ENCODE results near the gene SMIM27. TPM values are rescaled to one million over a fixed set of nuclear protein-coding genes. Genes with fewer than 3 reads are reported as not detected.

The SMIM27 gene
- total and polyA plus RNA-seq, 2 of the 4 experiments (the other 2 are of a cell fraction): 1.1 to 3.4 TPM

GRCh38 chr9:32524892-32525708, 27.0 kb upstream of the SMIM27 start:
- Histone ChIP-seq H3K27me3 (ENCODE audit: control insufficient read depth, insufficient read depth, low read length) (no peaks in the 10 kb centered on the region), H4K8ac (ENCODE audit: low read depth in 2 of 2, low read length in 2 of 2) (peak overlapping the region; percentile 31 to 69; a peak in 2 of 4 replicates), H3K18ac (ENCODE audit: low read depth, low read length) (no peak overlapping the region), H4K91ac (ENCODE audit: insufficient read depth, low read depth, low read length) (0 out of 2 replicates have a peak overlapping the region, but pooled peaks have one; percentile 8), H2AFZ (replicated peaks; ENCODE audit: low read length, poor library complexity) (peak overlapping the region; percentile 60), H3K14ac (replicated peaks; ENCODE audit: low read depth, low read length) (peak overlapping the region; percentile 75), H3K4ac (ENCODE audit: low read depth, low read length) (peak overlapping the region; percentile 4), H3K9me1 (ENCODE audit: insufficient read depth, low read length) (no peaks in the 10 kb centered on the region), H2BK5ac (ENCODE audit: low read depth, low read length, poor library complexity, severe bottlenecking) (peak overlapping the region; percentile 81), H2AK9ac (replicated peaks; ENCODE audit: low read depth, low read length, poor library complexity) (peak overlapping the region; percentile 52), H3K36me3 (ENCODE audit: control insufficient read depth, insufficient read depth, low read length) (no peaks in the 10 kb centered on the region), H2BK20ac (ENCODE audit: low read depth, low read length) (no peak overlapping the region), H3K27ac (ENCODE audit: insufficient read depth, low read length) (peak overlapping the region; percentile 91), H3K9me3 (ENCODE audit: control insufficient read depth, insufficient read depth, low read length) (no peaks in the 10 kb centered on the region), H4K20me1 (ENCODE audit: insufficient read depth, low read length) (no peaks in the 10 kb centered on the region), H2AK5ac (ENCODE audit: low read depth, low read length) (peak overlapping the region; percentile 10; the same call in 1 of the 2 replicates), H3K4me1 (ENCODE audit: control insufficient read depth, insufficient read depth, low read length) (peaks cover 3% of the 10 kb centered on the region), H3K56ac (ENCODE audit: extremely low read depth, insufficient read depth, low read length) (peak overlapping the region; percentile 82; the same call in 1 of the 2 replicates), H3K4me2 (ENCODE audit: low read depth, low read length) (peak overlapping the region; percentile 90), H4K5ac (ENCODE audit: low read depth, low read length) (peak overlapping the region; percentile 42), H2BK15ac (ENCODE audit: low read depth, low read length) (no peak overlapping the region), H3K23ac (ENCODE audit: low read depth, low read length) (peak overlapping the region; percentile 81; the same call in 1 of the 2 replicates), H2BK120ac (ENCODE audit: low read depth, low read length) (0 out of 2 replicates have a peak overlapping the region, but pooled peaks have one; percentile 3), H3K9ac (ENCODE audit: low read depth, low read length) (peak overlapping the region; percentile 92), H3K4me3 (ENCODE audit: insufficient read depth, low read depth, low read length) (peak overlapping the region; percentile 86), H3K79me1 (ENCODE audit: low read depth in 1 of 2, low read length in 2 of 2) (peaks cover 31 to 32% of the 10 kb centered on the region in 2 experiments)
- ChIA-PET POLR2A (ENCODE audit: unreplicated experiment) (interaction anchor here (1.2 kb wide), 1 partner anchor 9 kb away, joined by 3 read pairs; no protein-coding TSS in a partner anchor), CTCF (interaction anchor here (1.3 kb wide), 1 partner anchor 146 kb away, joined by 4 read pairs; no protein-coding TSS in a partner anchor)
- intact Hi-C loops (cut with micrococcal nuclease): no loop called here
- BruUV-seq (replicated peaks): TSS peak; percentile 59
- peak; percentile 33 for ATAC-seq (ENCODE audit: low read depth)
- peak; percentile 17 for DNase-seq
- dilution Hi-C loops (cut with HindIII; ENCODE audit: low sequenced_read_pairs, unreplicated experiment): no loop called here
- 45% methylated on average over 12 of the region's 22 CpGs; no CpG with 5 or more reads in 1 of the 2 experiments for WGBS, 2 experiments (ENCODE audit: extremely low coverage in 2 of 2, insufficient read length in 1 of 2)
- in situ Hi-C loops (cut with MboI; ENCODE audit: low sequenced_read_pairs): no loop called here
- no peak for TF ChIP-seq CHD1 (IDR thresholded peaks at IDR 0.05; ENCODE audit: low read depth, low read length)
- TF ChIP-seq CEBPB (IDR thresholded peaks at IDR 0.05; ENCODE audit: low read depth, low read length): no peak
- no peak for TF ChIP-seq FOS (IDR thresholded peaks at IDR 0.05; ENCODE audit: low read depth, low read length)
- no peak for TF ChIP-seq SMC3 (IDR thresholded peaks at IDR 0.05; ENCODE audit: low read depth, low read length)
- no peak for TF ChIP-seq MAFK (IDR thresholded peaks at IDR 0.05; ENCODE audit: low read depth, low read length)
- no peak for TF ChIP-seq ELK1 (IDR thresholded peaks at IDR 0.05; ENCODE audit: borderline replicate concordance, low read depth, low read length)
- TF ChIP-seq POLR2A (IDR thresholded peaks at IDR 0.05; ENCODE audit: low read depth, low read length): no peak
- TF ChIP-seq RFX5 (IDR thresholded peaks at IDR 0.05; ENCODE audit: low read depth, low read length): no peak
- TF ChIP-seq MAZ (IDR thresholded peaks at IDR 0.05; ENCODE audit: borderline replicate concordance, low read depth, low read length): no peak
- TF ChIP-seq USF2 (IDR thresholded peaks at IDR 0.05; ENCODE audit: low read depth, low read length): no peak
- TF ChIP-seq RCOR1 (IDR thresholded peaks at IDR 0.05; ENCODE audit: insufficient replicate concordance, low read length): no peak
- TF ChIP-seq NFE2L2 (IDR thresholded peaks at IDR 0.05; ENCODE audit: low read depth, low read length): no peak
- no peak for TF ChIP-seq BHLHE40 (IDR thresholded peaks at IDR 0.05; ENCODE audit: low read depth, low read length)
- no peak for TF ChIP-seq RAD21 (IDR thresholded peaks at IDR 0.05; ENCODE audit: low read length)

Data from IMR-90 (cell line).